DLD1 (cell line): Measurements from ENCODE around the gene MTO1.
"Not testable (repeated sequence)": the region's sequence is repeated elsewhere in the genome, so short reads cannot be mapped to it uniquely, and the experiment has no call there.

Source experiments
- in situ Hi-C: cut with HindIII; loops from 2 replicates; pipeline ENCODE4 v1.10.0; 2017; ENCODE audit warnings: low sequenced_read_pairs

Gene MTO1

GRCh38 chr6:73461537-73462350 lies at the start of gene MTO1:
TSS of gene MTO1 (plus strand) at chr6:73461737. CDS start at chr6:73461855, 118 bp downstream.
- in situ Hi-C loops, result no loop called here

GRCh38 chr6:73413102-73413501 lies 48.4 kb upstream of the MTO1 start:
- in situ Hi-C loops, result no loop called here

GRCh38 chr6:73418081-73418741 lies 43.3 kb upstream of the MTO1 start:
- in situ Hi-C loops, result no loop called here

- in situ Hi-C loops, result no loop called here
These were observed 40.0 kb upstream of the MTO1 start for GRCh38 chr6:73421534-73421933.

- in situ Hi-C loops, result no loop called here
These were observed 26.3 kb upstream of the MTO1 start for GRCh38 chr6:73435236-73435635.

- in situ Hi-C loops, result no loop called here
These were observed 18.0 kb upstream of the MTO1 start for GRCh38 chr6:73443555-73443954.

- in situ Hi-C loops, result no loop called here
These were observed 10.1 kb upstream of the MTO1 start for GRCh38 chr6:73451223-73452106.

GRCh38 chr6:73452107-73452461 lies 9.5 kb upstream of the MTO1 start, which contains the start of gene CGAS:
TSS of gene CGAS (minus strand) at chr6:73452297. CDS start at chr6:73452181, 116 bp downstream.
- in situ Hi-C loops, result no loop called here

GRCh38 chr6:73455865-73456629 lies 5.5 kb upstream of the MTO1 start:
- in situ Hi-C loops, result no loop called here

GRCh38 chr6:73459474-73459873 lies 2.1 kb upstream of the MTO1 start:
- in situ Hi-C loops, result not testable (repeated sequence)

- in situ Hi-C loops, result no loop called here
These were observed 1.5 kb upstream of the MTO1 start for GRCh38 chr6:73460056-73460455.

GRCh38 chr6:73471686-73472290 lies 10.3 kb downstream of the MTO1 start:
- in situ Hi-C loops, result no loop called here

- in situ Hi-C loops, result no loop called here
These were observed 15.2 kb downstream of the MTO1 start for GRCh38 chr6:73476723-73477122.

- in situ Hi-C loops, result no loop called here
These were observed 15.9 kb downstream of the MTO1 start for GRCh38 chr6:73477407-73477806.

GRCh38 chr6:73481969-73482368 lies 20.4 kb downstream of the MTO1 start:
- in situ Hi-C loops, result no loop called here

GRCh38 chr6:73484438-73484837 lies 22.9 kb downstream of the MTO1 start:
- in situ Hi-C loops, result no loop called here

GRCh38 chr6:73487473-73487872 lies 25.9 kb downstream of the MTO1 start:
- in situ Hi-C loops, result no loop called here

- in situ Hi-C loops, result no loop called here
These were observed 29.8 kb downstream of the MTO1 start for GRCh38 chr6:73491377-73491776.

GRCh38 chr6:73497915-73498314 lies 36.4 kb downstream of the MTO1 start:
- in situ Hi-C loops, result no loop called here
